Type B pancreatic cell (in vitro differentiated cells): Measurements from ENCODE around the gene SLC1A2. TPM values are rescaled to one million over a fixed set of nuclear protein-coding genes. Genes with fewer than 3 reads are reported as not detected.

Source experiments
- DNase-seq: peaks from one replicate; pipeline ENCODE4 v3.0.0; 2021; ENCODE audit warnings: mixed read lengths; ENCODE audit not compliant: unreplicated experiment; ENCODE audit errors: extremely low spot score
- H3K27ac Mint-ChIP-seq: 2 replicates; pipeline ENCODE4 v1.8.0; 2021; ENCODE audit warnings: mild to moderate bottlenecking, mixed read lengths
- H3K27me3 Mint-ChIP-seq: 2 replicates; pipeline ENCODE4 v1.8.0; 2021; ENCODE audit warnings: mixed read lengths
- H3K36me3 Mint-ChIP-seq: 2 replicates; pipeline ENCODE4 v1.8.0; 2021; ENCODE audit warnings: mixed read lengths
- H3K4me1 Mint-ChIP-seq: one replicate; pipeline ENCODE4 v1.8.0; 2021; ENCODE audit warnings: mixed read lengths; ENCODE audit not compliant: unreplicated experiment
- H3K4me3 Mint-ChIP-seq: 2 replicates; pipeline ENCODE4 v1.8.0; 2021; ENCODE audit warnings: mild to moderate bottlenecking, mixed read lengths
- H3K9me3 Mint-ChIP-seq: 2 replicates; pipeline ENCODE4 v1.8.0; 2021; ENCODE audit warnings: mixed read lengths
- CTCF ChIP-seq: fragments of 200-600 bp; sonication (generic); conservative IDR thresholded peaks from 2 replicates; pipeline ENCODE4 v1.5.0; 2021; ENCODE audit warnings: antibody characterized with exemption, mild to moderate bottlenecking
- total RNA-seq: library from RNA; stranded (reverse); gene quantifications from 2 replicates; pipeline ENCODE4 v1.2.1, GENCODE V29; 2021; ENCODE audit warnings: low replicate concordance

Gene SLC1A2
- total RNA-seq, 1 donor from 2014 or later, result 7.4 TPM

- Mint-ChIP-seq H3K9me3 (no peaks in the 10 kb centered on the region), H3K27ac (no peak overlapping the region), H3K4me3 (no peak overlapping the region), H3K4me1 (peaks cover 13% of the 10 kb centered on the region), H3K27me3 (no peaks in the 10 kb centered on the region), H3K36me3 (no peaks in the 10 kb centered on the region)
- DNase-seq, result no peak
- no peak for TF ChIP-seq CTCF
Observed at GRCh38 chr11:35288309-35288708, 131.0 kb downstream of the SLC1A2 start.

GRCh38 chr11:35287344-35287890 is 131.9 kb downstream of the SLC1A2 start:
- Mint-ChIP-seq H3K27me3 (no peaks in the 10 kb centered on the region), H3K9me3 (no peaks in the 10 kb centered on the region), H3K36me3 (no peaks in the 10 kb centered on the region), H3K4me3 (no peak overlapping the region), H3K4me1 (peaks cover 6% of the 10 kb centered on the region), H3K27ac (no peak overlapping the region)
- DNase-seq, result no peak
- no peak for TF ChIP-seq CTCF

GRCh38 chr11:35286126-35286525 is 133.2 kb downstream of the SLC1A2 start:
- Mint-ChIP-seq H3K27ac (no peak overlapping the region), H3K27me3 (no peaks in the 10 kb centered on the region), H3K36me3 (no peaks in the 10 kb centered on the region), H3K4me1 (no peaks in the 10 kb centered on the region), H3K4me3 (no peak overlapping the region), H3K9me3 (no peaks in the 10 kb centered on the region)
- no peak for TF ChIP-seq CTCF
- no peak for DNase-seq

GRCh38 chr11:35285471-35285870 is 133.9 kb downstream of the SLC1A2 start:
- H3K4me3 Mint-ChIP-seq, result no peak overlapping the region
- no peak for DNase-seq
- TF ChIP-seq CTCF, result no peak
- H3K27ac Mint-ChIP-seq, result no peak overlapping the region
- no peaks in the 10 kb centered on the region for H3K27me3 Mint-ChIP-seq
- H3K9me3 Mint-ChIP-seq, result no peaks in the 10 kb centered on the region
- H3K36me3 Mint-ChIP-seq, result no peaks in the 10 kb centered on the region
- H3K4me1 Mint-ChIP-seq, result no peaks in the 10 kb centered on the region

- no peak for DNase-seq
- no peaks in the 10 kb centered on the region for H3K4me1 Mint-ChIP-seq
Observed at GRCh38 chr11:35282221-35282882, 137.0 kb downstream of the SLC1A2 start.

More at GRCh38 chr11:35282221-35282882, 137.0 kb downstream of the SLC1A2 start:
- H3K36me3 Mint-ChIP-seq, result no peaks in the 10 kb centered on the region
- peak overlapping the region; percentile 44 for H3K27ac Mint-ChIP-seq
- no peaks in the 10 kb centered on the region for H3K27me3 Mint-ChIP-seq
- H3K9me3 Mint-ChIP-seq, result peaks cover 7% of the 10 kb centered on the region
- TF ChIP-seq CTCF, result no peak
- H3K4me3 Mint-ChIP-seq, result no peak overlapping the region
